ENCODE data around the gene ARHGAP12.

Gene ARHGAP12

GRCh38 chr10:31875608-31876007, 53.0 kb downstream of the ARHGAP12 start:
- DNase-seq (ENCODE audit: low read depth in 2 of 2): no peak
- TF ChIP-seq, protein P1, sequence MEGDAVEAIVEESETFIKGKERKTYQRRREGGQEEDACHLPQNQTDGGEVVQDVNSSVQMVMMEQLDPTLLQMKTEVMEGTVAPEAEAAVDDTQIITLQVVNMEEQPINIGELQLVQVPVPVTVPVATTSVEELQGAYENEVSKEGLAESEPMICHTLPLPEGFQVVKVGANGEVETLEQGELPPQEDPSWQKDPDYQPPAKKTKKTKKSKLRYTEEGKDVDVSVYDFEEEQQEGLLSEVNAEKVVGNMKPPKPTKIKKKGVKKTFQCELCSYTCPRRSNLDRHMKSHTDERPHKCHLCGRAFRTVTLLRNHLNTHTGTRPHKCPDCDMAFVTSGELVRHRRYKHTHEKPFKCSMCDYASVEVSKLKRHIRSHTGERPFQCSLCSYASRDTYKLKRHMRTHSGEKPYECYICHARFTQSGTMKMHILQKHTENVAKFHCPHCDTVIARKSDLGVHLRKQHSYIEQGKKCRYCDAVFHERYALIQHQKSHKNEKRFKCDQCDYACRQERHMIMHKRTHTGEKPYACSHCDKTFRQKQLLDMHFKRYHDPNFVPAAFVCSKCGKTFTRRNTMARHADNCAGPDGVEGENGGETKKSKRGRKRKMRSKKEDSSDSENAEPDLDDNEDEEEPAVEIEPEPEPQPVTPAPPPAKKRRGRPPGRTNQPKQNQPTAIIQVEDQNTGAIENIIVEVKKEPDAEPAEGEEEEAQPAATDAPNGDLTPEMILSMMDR (IDR thresholded peaks at IDR 0.05; ENCODE audit: low read depth, low read length): no peak
- no peak overlapping the region for H3K4me3 ChIP-seq (replicated peaks in 1 of 2; ENCODE audit: low read depth in 2 of 2, low read length in 2 of 2)

DNA sequence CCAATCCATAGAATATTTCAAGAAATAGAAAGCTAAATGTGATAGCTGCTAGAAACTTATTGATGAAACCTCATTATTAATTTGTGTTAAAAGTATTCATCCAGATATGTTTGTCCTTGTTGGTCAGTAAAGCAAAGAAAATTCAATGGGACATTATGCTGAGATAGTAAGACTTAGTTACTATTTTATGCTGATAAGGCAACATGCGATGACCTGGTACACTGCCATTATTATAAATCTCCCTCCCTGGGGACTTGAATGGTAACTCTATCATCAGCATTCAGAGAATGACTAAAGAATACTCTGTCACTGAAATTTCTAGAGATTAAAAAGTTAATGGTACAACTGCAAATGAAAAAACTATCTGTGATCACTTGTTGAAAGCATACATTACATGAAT, 54.9 kb downstream of the ARHGAP12 start:
- DNase-seq (ENCODE audit: low read depth in 2 of 2): no peak

GRCh38 chr10:31871266-31872065, 57.2 kb downstream of the ARHGAP12 start:
- DNase-seq (ENCODE audit: low read depth in 2 of 2): no peak
- no peak overlapping the region for H3K4me3 ChIP-seq (replicated peaks in 1 of 2; ENCODE audit: low read depth in 2 of 2, low read length in 2 of 2)
- TF ChIP-seq, protein P1 (IDR thresholded peaks at IDR 0.05; ENCODE audit: low read depth, low read length): no peak

More for the DNA sequence above, 54.9 kb downstream of the ARHGAP12 start:
- H3K4me3 ChIP-seq (replicated peaks in 1 of 2; ENCODE audit: low read depth in 2 of 2, low read length in 2 of 2): no peak overlapping the region
- TF ChIP-seq, protein P1 (IDR thresholded peaks at IDR 0.05; ENCODE audit: low read depth, low read length): no peak

GRCh38 chr10:31867646-31868045, 61.0 kb downstream of the ARHGAP12 start:
- DNase-seq (ENCODE audit: low read depth in 2 of 2): peak; percentile 6 to 58
- no peak overlapping the region for H3K4me3 ChIP-seq (replicated peaks in 1 of 2; ENCODE audit: low read depth in 2 of 2, low read length in 2 of 2)
- TF ChIP-seq, protein P1 (IDR thresholded peaks at IDR 0.05; ENCODE audit: low read depth, low read length): no peak

DNA sequence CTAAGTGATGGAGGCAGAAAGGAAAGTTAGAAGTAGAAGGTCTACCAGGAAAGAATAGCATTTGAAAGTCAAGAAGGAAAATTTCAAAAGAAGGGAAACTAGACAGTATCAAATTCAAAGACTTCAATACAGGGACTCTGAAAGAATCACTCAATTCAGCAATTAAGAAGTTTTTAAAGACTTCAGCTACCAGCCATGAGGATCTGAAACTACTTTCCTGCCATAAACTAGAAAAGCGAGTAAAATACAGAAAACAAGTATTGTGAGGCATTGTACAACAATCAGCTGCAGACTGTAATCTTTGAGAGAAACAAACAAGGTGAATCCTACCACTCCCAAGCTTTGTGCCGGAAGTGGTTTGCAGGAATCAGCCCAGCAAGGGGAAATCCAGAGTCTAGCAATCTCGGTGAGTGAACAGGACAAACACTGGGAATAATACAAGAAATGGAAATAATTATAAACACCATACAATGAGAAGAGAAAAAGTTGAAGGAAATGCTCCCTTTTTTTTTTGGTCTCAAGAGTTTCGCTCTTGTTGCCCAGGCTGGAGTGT, 62.4 kb downstream of the ARHGAP12 start:
- peak in 1 of 2 donors; percentile 12 for DNase-seq (ENCODE audit: low read depth in 2 of 2)
- H3K4me3 ChIP-seq (replicated peaks in 1 of 2; ENCODE audit: low read depth in 2 of 2, low read length in 2 of 2): no peak overlapping the region
- TF ChIP-seq, protein P1 (IDR thresholded peaks at IDR 0.05; ENCODE audit: low read depth, low read length): no peak

- peak; percentile 20 to 55 for DNase-seq (ENCODE audit: low read depth in 2 of 2)
- H3K4me3 ChIP-seq (replicated peaks in 1 of 2; ENCODE audit: low read depth in 2 of 2, low read length in 2 of 2): peak overlapping the region in 1 of 2 donors; percentile 26
- TF ChIP-seq, protein P1 (IDR thresholded peaks at IDR 0.05; ENCODE audit: low read depth, low read length): no peak
Measured at GRCh38 chr10:31864834-31865518, 63.7 kb downstream of the ARHGAP12 start.

Data from cardiac fibroblast (primary cell).